ENCODE results near the gene SP9.

GRCh38 chr2:174335988-174336500 is 1.3 kb downstream of the SP9 start:
- TF ChIP-seq CTCF (conservative IDR thresholded peaks at IDR 0.05; ENCODE audit: low read depth, low read length) (no peak), EZH2 (IDR thresholded peaks at IDR 0.05; ENCODE audit: borderline replicate concordance, low read depth, low read length, poor library complexity, severe bottlenecking) (no peak)
